Tibial artery (tissue), 4 donors: Measurements from ENCODE around the gene TSC22D1.

Experiments used
- DNase-seq, 2 donors: peaks; one replicate each; pipeline ENCODE4 v3.0.0-alpha.2; 2019
- H3K27ac ChIP-seq, 2 donors: fragments of 200-600 bp; sonication (generic) in 1 of 2; 1 replicate in 1 of 2; 2 replicates in 1 of 2; pipeline ENCODE4 v1.5.1; 2018 to 2019; ENCODE audit warnings: mild to moderate bottlenecking in 1 of 2
- H3K27me3 ChIP-seq, 2 donors: fragments of 200-600 bp; sonication (generic) in 1 of 2; one replicate each; pipeline versions ENCODE4 v1.5.1 to v1.6.0; 2016 to 2019
- H3K36me3 ChIP-seq, 3 donors: fragments of 200-600 bp; sonication (generic) in 2 of 3; one replicate each; pipeline ENCODE4 v1.5.1; 2016 to 2019; ENCODE audit warnings: mild to moderate bottlenecking in 2 of 3
- H3K4me1 ChIP-seq, 4 donors: fragments of 200-600 bp; sonication (generic) in 2 of 4; 1 replicate in 3 of 4; 2 replicates in 1 of 4; pipeline ENCODE4 v1.5.1; 2016 to 2019
- H3K4me3 ChIP-seq, 2 donors: fragments of 200-600 bp; sonication (generic) in 1 of 2; 1 replicate in 1 of 2; 2 replicates in 1 of 2; pipeline ENCODE4 v1.5.1; 2018 to 2019; ENCODE audit warnings: mild to moderate bottlenecking in 2 of 2
- H3K9me3 ChIP-seq, 3 donors: fragments of 200-600 bp; sonication (generic) in 1 of 3; one replicate each; pipeline ENCODE4 v1.5.1; 2016 to 2019
- CTCF ChIP-seq, 2 experiments: fragments of 200-600 bp in 1 of 2; fragments of 450-650 bp in 1 of 2; IDR thresholded peaks; one replicate each; pipeline ENCODE4 v1.5.1; 2017 to 2019; ENCODE audit warnings: antibody characterized with exemption in 2 of 2, mild to moderate bottlenecking in 1 of 2, moderate library complexity in 1 of 2
- intact Hi-C: fragments of 100-400 bp; cut with DNase I; formaldehyde crosslinking; loops from one replicate; pipeline ENCODE4 v1.15.0; 2023; ENCODE audit warnings: low total_unique reads

Gene TSC22D1

GRCh38 chr13:44382635-44383145 is 193.4 kb downstream of the TSC22D1 start:
- no peak overlapping the region for H3K27ac ChIP-seq

More at GRCh38 chr13:44382635-44383145, 193.4 kb downstream of the TSC22D1 start:
- DNase-seq: no peak
- Histone ChIP-seq H3K4me1 (no peaks in the 10 kb centered on the region), H3K4me3 (no peak overlapping the region), H3K27me3 (no peaks in the 10 kb centered on the region), H3K36me3 (peaks cover 5 to 6% (median 6%) of the 10 kb centered on the region in 3 donors), H3K9me3 (no peaks in the 10 kb centered on the region)
- intact Hi-C loops: no loop called here
- TF ChIP-seq CTCF (IDR thresholded peaks at IDR 0.05): no peak
